HEK293T (cell line): ENCODE results near the gene UBE2E2.

Experiments used
- ELF4 ChIP-seq: fragments of 450-650 bp; IDR thresholded peaks from 2 replicates; pipeline ENCODE4 v1.6.1; 2017; ENCODE audit warnings: antibody characterized with exemption
- FOXK2 ChIP-seq: fragments of 450-650 bp; IDR thresholded peaks from 2 replicates; pipeline ENCODE4 v1.6.1; 2016; ENCODE audit warnings: mild to moderate bottlenecking
- FOXM1 ChIP-seq: fragments of 450-650 bp; IDR thresholded peaks from 2 replicates; pipeline ENCODE4 v1.6.1; 2017; ENCODE audit warnings: mild to moderate bottlenecking, borderline replicate concordance
- NFRKB ChIP-seq: fragments of 450-650 bp; IDR thresholded peaks from 2 replicates; pipeline ENCODE4 v1.6.1; 2016; ENCODE audit warnings: mild to moderate bottlenecking, moderate library complexity
- SP1 ChIP-seq: fragments of 450-650 bp; IDR thresholded peaks from 2 replicates; pipeline ENCODE4 v1.6.1; 2017
- SUZ12 ChIP-seq: fragments of 450-650 bp; IDR thresholded peaks from 2 replicates; pipeline ENCODE4 v1.6.1; 2016; ENCODE audit warnings: mild to moderate bottlenecking
- TARDBP ChIP-seq: fragments of 450-650 bp; IDR thresholded peaks from 2 replicates; pipeline ENCODE4 v1.6.1; 2016

GRCh38 chr3:23583980-23584740 lies 381.0 kb downstream of the UBE2E2 start:
- no peak for TF ChIP-seq ELF4
- no peak for TF ChIP-seq SP1
- no peak for TF ChIP-seq NFRKB
- no peak for TF ChIP-seq SUZ12
- TF ChIP-seq FOXM1 = no peak
- TF ChIP-seq TARDBP = no peak
- no peak for TF ChIP-seq FOXK2
